HepG2 (cell line): Measurements from ENCODE around the gene FALEC. TPM values are rescaled to one million over a fixed set of nuclear protein-coding genes. Genes with fewer than 3 reads are reported as not detected.

Experiments used
- ATAC-seq: fragments of 200-7000 bp; cut with Tn5 transposase; 3 replicates; pipeline ENCODE4 v1.9.1; 2020; ENCODE audit warnings: mild to moderate bottlenecking, moderate library complexity
- BruUV-seq: library from RNA; stranded (reverse); fragments of 400-500 nt; replicated peaks from 2 replicates; lab custom pipeline; 2021; lab: Mats Ljungman, UMichigan
- CTCF ChIA-PET: fragments of 300-600 bp; formaldehyde crosslinking; extraction: SDS; loops from one replicate; lab custom pipeline; 2021; ENCODE audit warnings: low total read pairs, inconsistent platforms, low intra/inter-chr PET ratio; lab: Yijun Ruan, JAX
- POLR2A ChIA-PET: fragments of 350-600 bp; sonication (Branson Sonifier 250); formaldehyde crosslinking; loops from one replicate; lab custom pipeline; 2020; ENCODE audit warnings: antibody characterized with exemption, inconsistent platforms; lab: Yijun Ruan, JAX
- DNase-seq: peaks from one replicate; pipeline ENCODE4 v3.0.0-alpha.2; 2015; ENCODE audit warnings: low spot score
- FAIRE-seq: peaks from 3 replicates; lab custom pipeline; 2011; peaks lifted over from hg19 to GRCh38; lab: Jason Lieb, UNC
- H2AFZ ChIP-seq: one replicate; pipeline ENCODE4 v1.6.1; 2011; ENCODE audit warnings: low read length, inconsistent platforms
- H3K27ac ChIP-seq: fragments of 300-600 bp; 3 replicates; pipeline ENCODE4 v1.8.0; 2011; ENCODE audit warnings: mixed run types, mild to moderate bottlenecking, mixed read lengths, low read length, inconsistent platforms; ENCODE audit not compliant: insufficient read depth; ENCODE audit errors: extremely low read length
- H3K27me3 ChIP-seq, 2 experiments: fragments of 200-600 bp in 1 of 2; 2 replicates in 1 of 2; 3 replicates in 1 of 2; pipeline versions ENCODE4 v1.6.0 to v1.8.0; 2011; ENCODE audit warnings: low read length in 2 of 2, mild to moderate bottlenecking in 2 of 2, moderate library complexity in 2 of 2, inconsistent platforms in 1 of 2; ENCODE audit not compliant: insufficient read depth in 2 of 2, control insufficient read depth in 1 of 2
- H3K36me3 ChIP-seq, 2 experiments: fragments of 200-600 bp in 1 of 2; replicated peaks in 1 of 2; 2 replicates in 1 of 2; 3 replicates in 1 of 2; pipeline versions ENCODE4 v1.5.1 to v1.8.0; 2011; ENCODE audit warnings: low read length in 2 of 2, inconsistent platforms in 1 of 2; ENCODE audit not compliant: insufficient read depth in 2 of 2, control insufficient read depth in 1 of 2
- H3K4me1 ChIP-seq: 2 replicates; pipeline ENCODE4 v1.5.1; 2012; ENCODE audit warnings: low read length, inconsistent platforms; ENCODE audit not compliant: insufficient read depth
- H3K4me2 ChIP-seq: 2 replicates; pipeline ENCODE4 v1.6.0; 2011; ENCODE audit warnings: low read depth, low read length, inconsistent platforms
- H3K4me3 ChIP-seq, 3 experiments: fragments of 200-600 bp in 1 of 3; sonication (generic), shearing (Covaris generic) in 1 of 3; replicated peaks in 1 of 3; 2 replicates each; pipeline ENCODE4 v1.5.1; 2011 to 2016; ENCODE audit warnings: low read length in 3 of 3, inconsistent platforms in 2 of 3, low read depth in 2 of 3, mild to moderate bottlenecking in 2 of 3, control low read depth in 1 of 3, mixed read lengths in 1 of 3; ENCODE audit not compliant: insufficient read depth in 1 of 3
- H3K79me2 ChIP-seq: one replicate; pipeline ENCODE4 v1.6.1; 2011; ENCODE audit warnings: low read length, inconsistent platforms; ENCODE audit not compliant: insufficient read depth
- H3K9ac ChIP-seq: 2 replicates; pipeline ENCODE4 v1.6.0; 2011; ENCODE audit warnings: mild to moderate bottlenecking, low read depth, low read length, inconsistent platforms; ENCODE audit not compliant: insufficient read depth
- H3K9me3 ChIP-seq: 2 replicates; pipeline ENCODE4 v1.5.1; 2012; ENCODE audit warnings: mild to moderate bottlenecking, low read length
- H4K20me1 ChIP-seq: 2 replicates; pipeline ENCODE4 v1.6.0; 2011; ENCODE audit warnings: inconsistent platforms, mild to moderate bottlenecking, low read length, moderate library complexity; ENCODE audit not compliant: insufficient read depth
- ATF2 ChIP-seq: sonication (generic); formaldehyde crosslinking; IDR thresholded peaks from 2 replicates; pipeline ENCODE4 v1.4.0; 2020; ENCODE audit warnings: missing genetic modification reagents
- EEA1 ChIP-seq: sonication (generic); formaldehyde crosslinking; IDR thresholded peaks from 2 replicates; pipeline ENCODE4 v1.5.1; 2020; ENCODE audit warnings: mild to moderate bottlenecking, missing genetic modification reagents, borderline replicate concordance
- ETV5 ChIP-seq: IDR thresholded peaks from 2 replicates; pipeline ENCODE4 v1.6.1; 2018; ENCODE audit warnings: missing biosample characterization, missing genetic modification reagents, inconsistent platforms, borderline replicate concordance
- HNF4G ChIP-seq, 2 experiments: sonication (generic) in 1 of 2; formaldehyde crosslinking in 1 of 2; IDR thresholded peaks; 2 replicates each; pipeline versions ENCODE4 v1.4.0 to v1.6.1; 2011 to 2020; ENCODE audit warnings: borderline replicate concordance in 2 of 2, low read depth in 2 of 2, mild to moderate bottlenecking in 2 of 2, low read length in 1 of 2, missing genetic modification reagents in 1 of 2, moderate library complexity in 1 of 2
- KMT2A ChIP-seq: sonication (generic); formaldehyde crosslinking; IDR thresholded peaks from 2 replicates; pipeline ENCODE4 v1.4.0; 2020; ENCODE audit warnings: missing genetic modification reagents
- MAX ChIP-seq: IDR thresholded peaks from 2 replicates; pipeline ENCODE4 v1.6.1; 2012; ENCODE audit warnings: inconsistent platforms
- MED1 ChIP-seq: sonication (generic); formaldehyde crosslinking; IDR thresholded peaks from 2 replicates; pipeline ENCODE4 v1.4.0; 2020; ENCODE audit warnings: missing genetic modification reagents
- NFKB2 ChIP-seq: sonication (generic); formaldehyde crosslinking; IDR thresholded peaks from 2 replicates; pipeline ENCODE4 v1.4.0; 2020; ENCODE audit warnings: missing genetic modification reagents, borderline replicate concordance
- NR2F2 ChIP-seq: IDR thresholded peaks from 2 replicates; pipeline ENCODE4 v1.6.1; 2012; ENCODE audit warnings: low read depth, inconsistent platforms, borderline replicate concordance
- SCMH1 ChIP-seq: sonication (generic); formaldehyde crosslinking; IDR thresholded peaks from 2 replicates; pipeline ENCODE4 v1.9.0; 2021; ENCODE audit warnings: missing genetic modification reagents, mild to moderate bottlenecking, borderline replicate concordance
- TAF1 ChIP-seq: sonication (generic); formaldehyde crosslinking; IDR thresholded peaks from 2 replicates; pipeline ENCODE4 v1.4.0; 2020; ENCODE audit warnings: missing genetic modification reagents
- TFE3 ChIP-seq: IDR thresholded peaks from 2 replicates; pipeline ENCODE4 v1.6.1; 2016
- ZFP90 ChIP-seq: sonication (generic); formaldehyde crosslinking; IDR thresholded peaks from 2 replicates; pipeline ENCODE4 v1.8.0; 2022; ENCODE audit warnings: missing genetic modification reagents, mild to moderate bottlenecking, inconsistent platforms, borderline replicate concordance
- ZKSCAN1 ChIP-seq: fragments of 150-350 bp; IDR thresholded peaks from 2 replicates; pipeline ENCODE4 v1.6.1; 2014; ENCODE audit warnings: low read length
- ZMAT3 ChIP-seq: sonication (generic); formaldehyde crosslinking; conservative IDR thresholded peaks from 2 replicates; pipeline ENCODE4 v1.7.0; 2021; ENCODE audit warnings: missing genetic modification reagents
- ZNF432 ChIP-seq: sonication (generic); formaldehyde crosslinking; IDR thresholded peaks from 2 replicates; pipeline ENCODE4 v1.5.0; 2020; ENCODE audit warnings: missing genetic modification reagents, mild to moderate bottlenecking, borderline replicate concordance
- ZNF710 ChIP-seq: sonication (generic); formaldehyde crosslinking; IDR thresholded peaks from 2 replicates; pipeline ENCODE4 v1.5.0; 2020; ENCODE audit warnings: mild to moderate bottlenecking, missing genetic modification reagents, borderline replicate concordance
- WGBS: methylation state at CpG from one replicate; pipeline ENCODE4 v1.1.6; 2017; ENCODE audit warnings: low lambda C conversion rate; 5-methylcytosine and 5-hydroxymethylcytosine counted together
- in situ Hi-C: cut with HindIII; loops from 2 replicates; pipeline ENCODE4 v1.10.0; 2017; ENCODE audit warnings: low pct_unique_long_range_greater_than_20kb; ENCODE audit not compliant: extremely low pct_ligation_motif_present
- intact Hi-C: fragments of 100-400 bp; cut with micrococcal nuclease; formaldehyde crosslinking; loops from one replicate; pipeline ENCODE4 v1.10.0; 2022; ENCODE audit not compliant: unreplicated experiment
- polyA plus RNA-seq, 8 experiments: library from polyadenylated mRNA; depleted of rRNA in 3 of 8; stranded (reverse) in 7 of 8; unstranded in 1 of 8; fragments of >200 nt; fragmentation: Illumina TruSeq in 4 of 8; extraction: Trizol in 4 of 8; gene quantifications; 2 replicates each; pipeline versions ENCODE4 v1.2.1 to v1.2.3, GENCODE V29; 2011 to 2016; ENCODE audit warnings: low read depth in 4 of 8, missing spikeins in 1 of 8, mixed read lengths in 1 of 8; ENCODE audit not compliant: insufficient read depth in 1 of 8
- total RNA-seq, 5 experiments: library from RNA; depleted of rRNA; stranded (reverse); fragments of >200 nt; fragmentation: Illumina TruSeq; extraction: Trizol; gene quantifications; 2 replicates each; pipeline ENCODE4 v1.2.3, GENCODE V29; 2016; ENCODE audit warnings: low read depth in 1 of 5

The FALEC gene
- total and polyA plus RNA-seq, 2 of the 13 experiments (the other 11 are each of a cell fraction or from before 2014, with no cell fraction given) = 0.33 to 0.71 TPM

GRCh38 chr1:150578272-150579109 is 62.9 kb downstream of the FALEC start:
- H3K4me2 ChIP-seq = peak overlapping the region; percentile 81
- intact Hi-C loops = loop anchor here (2.0 to 5.0 kb wide), 2 partner anchors 34 to 42 kb away; no protein-coding TSS in a partner anchor
- peak overlapping the region; percentile 94 for H3K9ac ChIP-seq
- no peaks in the 10 kb centered on the region for H3K9me3 ChIP-seq
- H3K4me3 ChIP-seq = peak overlapping the region; percentile 93 to 96 (median 94)
- peak; percentile 72 for DNase-seq
- H2AFZ ChIP-seq = no peak overlapping the region
- TSS peak; percentile 47 for BruUV-seq
- H3K4me1 ChIP-seq = peaks cover 45% of the 10 kb centered on the region
- ChIA-PET POLR2A (interaction anchor here (0.7 to 11.9 kb wide), 13 partner anchors 13 to 403 kb away, joined by 3 to 469 read pairs (median 16); partner anchors contain the start of genes ANXA9, ENSA and GOLPH3L), CTCF (no interaction called here)
- WGBS = under 1% methylated on average over 27 of the region's 50 CpGs
- peak overlapping the region; percentile 92 for H3K27ac ChIP-seq
- peak; percentile 18 for ATAC-seq
- H3K36me3 ChIP-seq = peaks cover 0 to 42% of the 10 kb centered on the region in 2 experiments; a peak in 4 of 5 replicates
- H3K27me3 ChIP-seq = no peaks in the 10 kb centered on the region; a peak in 1 of 5 replicates
- in situ Hi-C loops = no loop called here
- peaks cover 52% of the 10 kb centered on the region for H4K20me1 ChIP-seq
- H3K79me2 ChIP-seq = peaks cover 64% of the 10 kb centered on the region
- FAIRE-seq = peak; percentile 51
- TF ChIP-seq TFE3 (CRISPR knock-in tag) (no peak), HNF4G (IDR thresholded peaks at IDR 0.05; ENCODE audit: borderline replicate concordance, low read depth, low read length) (no peak), HNF4G (CRISPR knock-in tag; IDR thresholded peaks at IDR 0.05; ENCODE audit: borderline replicate concordance, low read depth) (no peak), ZMAT3 (CRISPR knock-in tag) (0 out of 2 replicates have a peak, but pooled peaks have one; percentile 1), ATF2 (CRISPR knock-in tag) (0 out of 2 replicates have a peak, but pooled peaks have one; percentile 16), MED1 (CRISPR knock-in tag) (peak; percentile 23; the same call in 1 of the 2 replicates), ZKSCAN1 (no peak), TAF1 (CRISPR knock-in tag) (peak; percentile 9; the same call in 1 of the 2 replicates), ZFP90 (CRISPR knock-in tag) (0 out of 2 replicates have a peak, but pooled peaks have one; percentile 13), ZNF432 (CRISPR knock-in tag) (no peak), SCMH1 (CRISPR knock-in tag) (no peak), EEA1 (CRISPR knock-in tag) (peak; percentile 20; the same call in 1 of the 2 replicates), NFKB2 (CRISPR knock-in tag) (peak; percentile 13; the same call in 1 of the 2 replicates), MAX (peak; percentile 3; the same call in 1 of the 2 replicates), ZNF710 (CRISPR knock-in tag) (0 out of 2 replicates have a peak, but pooled peaks have one; percentile 12), KMT2A (peak; percentile 18; the same call in 1 of the 2 replicates), ETV5 (peak; percentile 51; the same call in 1 of the 2 replicates), NR2F2 (no peak)
